NCI-H82 (cell line): ENCODE measurements around the gene ZBTB40.

Source experiments
- DNase-seq: peaks from one replicate; lab custom pipeline; 2025; lab: John Stamatoyannopoulos, UW

Gene ZBTB40

GRCh38 chr1:22503721-22504410 lies 52.2 kb downstream of the ZBTB40 start:
- DNase-seq = no peak

DNA sequence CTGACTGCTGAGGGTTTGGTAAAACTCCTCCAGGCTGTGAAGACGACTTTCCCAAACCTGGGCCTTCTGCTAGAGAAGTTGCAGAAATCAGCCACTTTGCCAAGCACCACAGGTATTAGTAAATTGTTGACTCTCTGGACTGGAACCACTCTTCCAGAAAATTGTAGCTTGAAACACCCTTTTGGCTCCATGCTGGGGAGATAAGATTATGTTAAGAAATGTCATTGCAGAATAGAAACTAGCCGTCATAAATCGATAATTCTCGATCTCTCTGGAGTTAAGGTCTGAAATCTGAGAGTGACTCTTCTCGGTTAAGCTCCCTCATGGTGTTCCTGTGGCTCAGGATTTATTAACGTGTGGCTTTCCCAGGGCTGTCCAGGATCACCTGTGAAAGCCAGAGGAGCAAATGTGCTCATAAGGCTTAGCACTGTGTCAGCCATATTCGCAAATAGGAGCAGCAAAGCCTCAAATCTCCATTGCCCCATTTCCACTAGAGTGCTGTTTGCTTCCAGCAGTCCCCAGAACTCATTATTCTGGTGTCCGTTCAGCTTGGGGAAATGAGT lies 54.6 kb downstream of the ZBTB40 start:
- no peak for DNase-seq

GRCh38 chr1:22507587-22507986 lies 55.9 kb downstream of the ZBTB40 start:
- peak; percentile 94 for DNase-seq

GRCh38 chr1:22508329-22508728 lies 56.7 kb downstream of the ZBTB40 start:
- no peak for DNase-seq

GRCh38 chr1:22508991-22509390 lies 57.3 kb downstream of the ZBTB40 start:
- DNase-seq = no peak

DNA sequence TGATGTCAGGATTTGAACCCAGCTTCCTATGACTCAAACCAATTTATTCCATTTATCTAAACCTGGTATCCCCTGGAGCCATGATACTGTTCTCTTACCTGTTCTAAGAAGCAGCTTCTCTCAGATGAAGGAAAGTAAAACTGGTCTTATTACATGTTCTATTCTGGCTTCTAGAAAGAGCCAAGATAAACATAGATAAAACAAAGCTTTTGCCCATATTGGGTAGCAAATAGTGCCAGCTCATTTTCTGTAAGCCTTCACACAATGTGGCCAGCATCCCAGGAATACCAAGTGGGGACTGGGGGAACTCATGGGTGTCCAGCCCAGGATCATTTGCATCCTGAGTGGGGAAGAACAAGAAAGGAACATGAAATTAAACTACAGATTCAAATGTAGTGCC lies 58.2 kb downstream of the ZBTB40 start:
- no peak for DNase-seq

DNA sequence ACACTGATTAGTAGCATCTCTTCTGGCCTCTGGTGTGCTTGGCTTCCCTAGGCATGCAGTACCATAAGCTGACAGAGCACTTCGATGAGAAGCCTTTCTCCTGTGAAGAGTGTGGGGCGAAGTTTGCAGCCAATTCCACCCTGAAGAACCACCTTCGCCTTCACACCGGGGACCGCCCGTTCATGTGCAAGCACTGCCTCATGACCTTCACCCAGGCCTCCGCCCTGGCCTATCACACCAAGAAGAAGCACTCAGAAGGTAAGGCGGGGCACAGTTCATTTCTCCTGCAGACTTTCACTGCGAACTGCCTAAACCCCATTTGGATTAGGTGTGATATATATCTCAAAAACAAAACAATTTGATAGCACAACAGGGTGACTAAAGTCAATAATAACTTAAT lies 61.2 kb downstream of the ZBTB40 start:
- no peak for DNase-seq

DNA sequence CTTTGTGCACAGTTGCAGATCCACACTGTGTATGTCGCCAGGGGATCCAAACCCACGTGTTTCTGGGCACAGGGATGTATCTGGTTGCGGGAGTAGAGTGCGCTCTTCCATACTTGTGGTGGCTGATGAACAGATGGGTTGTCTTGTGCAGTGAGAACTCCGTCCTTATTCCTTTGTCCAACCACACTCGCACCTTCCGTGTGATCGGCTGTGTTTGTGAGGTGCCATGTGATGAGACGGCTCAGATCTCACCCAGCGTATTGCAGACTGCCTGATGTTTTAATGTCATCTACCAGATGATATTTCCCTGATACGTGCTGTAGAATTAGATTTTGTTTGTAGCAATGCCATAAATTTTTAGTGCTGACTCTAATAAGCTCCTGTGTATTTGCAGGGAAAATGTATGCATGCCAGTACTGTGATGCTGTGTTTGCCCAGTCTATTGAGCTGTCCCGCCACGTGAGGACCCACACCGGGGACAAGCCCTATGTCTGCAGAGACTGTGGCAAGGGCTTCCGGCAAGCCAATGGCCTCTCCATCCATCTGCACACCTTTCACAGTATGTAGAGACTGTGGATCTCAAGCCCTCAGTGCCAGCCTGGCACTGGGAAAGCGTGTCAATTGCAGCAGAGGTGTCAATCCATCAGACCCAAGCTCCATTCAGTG lies 65.4 kb downstream of the ZBTB40 start:
- DNase-seq = no peak

DNA sequence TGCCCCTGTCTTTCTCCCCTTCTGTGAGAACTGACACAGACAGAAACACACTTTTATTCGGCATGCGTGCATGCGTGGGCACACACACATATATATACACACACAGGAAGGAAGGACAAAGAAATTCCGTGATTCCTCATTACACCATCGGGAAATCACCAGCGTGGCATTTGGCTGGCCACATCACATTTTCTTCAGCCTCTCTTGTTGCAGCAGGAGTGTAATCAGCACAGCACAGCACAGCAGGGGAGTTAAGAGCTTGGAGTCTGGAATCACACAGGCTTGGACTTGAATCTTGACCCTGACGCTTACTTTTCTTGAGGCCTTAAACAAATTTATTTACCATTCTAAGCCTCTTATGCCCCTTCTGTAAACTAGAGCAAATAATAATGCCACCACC lies 66.3 kb downstream of the ZBTB40 start:
- no peak for DNase-seq

- no peak for DNase-seq
Observed at GRCh38 chr1:22518379-22518778, 66.7 kb downstream of the ZBTB40 start.

GRCh38 chr1:22520871-22521270 lies 69.2 kb downstream of the ZBTB40 start:
- DNase-seq = no peak

GRCh38 chr1:22521692-22522091 lies 70.0 kb downstream of the ZBTB40 start:
- DNase-seq = no peak

DNA sequence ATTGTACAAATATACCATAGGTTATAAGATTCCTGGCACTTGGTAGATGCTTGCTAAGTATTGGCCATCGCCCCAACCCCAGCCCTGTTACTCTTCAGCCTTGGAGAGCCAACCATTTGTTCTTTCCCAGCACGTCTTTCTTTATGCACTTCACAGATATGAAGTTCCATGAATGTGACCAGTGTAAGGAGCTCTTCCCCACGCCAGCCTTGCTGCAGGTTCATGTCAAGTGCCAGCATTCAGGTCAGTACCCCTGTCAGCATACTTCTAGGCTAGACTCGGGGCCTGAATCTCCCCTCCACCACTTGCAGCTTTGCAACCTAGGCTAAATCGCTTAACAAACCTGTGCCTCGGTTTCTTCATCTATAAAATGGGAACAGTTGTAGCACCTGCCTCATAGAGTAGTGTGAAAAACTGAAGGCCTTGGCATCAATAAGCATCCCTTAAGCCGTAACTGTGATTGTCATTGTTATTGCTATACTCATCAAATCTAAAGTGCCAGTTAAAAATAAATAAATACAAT lies 70.6 kb downstream of the ZBTB40 start:
- no peak for DNase-seq

GRCh38 chr1:22524481-22524880 lies 72.8 kb downstream of the ZBTB40 start:
- no peak for DNase-seq

- DNase-seq = no peak
Observed at GRCh38 chr1:22525211-22525610, 73.6 kb downstream of the ZBTB40 start.

DNA sequence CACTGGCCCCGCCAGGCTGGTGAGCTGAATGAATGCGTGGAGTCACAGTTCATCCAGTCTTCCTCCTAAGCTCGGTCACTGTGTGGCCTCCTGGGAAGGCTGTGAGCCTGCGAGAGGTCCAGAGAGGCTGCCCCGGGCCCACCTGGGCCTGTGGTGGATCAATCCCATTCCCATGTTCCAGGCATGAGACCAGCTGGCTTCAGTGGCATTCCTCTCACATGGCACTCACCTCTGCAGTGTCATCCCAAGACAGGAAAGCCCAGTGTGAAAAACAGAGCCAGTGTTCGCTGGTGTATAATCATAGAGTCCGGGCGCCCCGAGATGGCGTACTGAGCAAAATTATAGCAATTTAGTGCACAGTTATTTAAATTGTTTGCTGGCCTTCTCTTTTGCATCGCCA lies 74.0 kb downstream of the ZBTB40 start:
- no peak for DNase-seq

GRCh38 chr1:22526098-22526497 lies 74.4 kb downstream of the ZBTB40 start:
- no peak for DNase-seq

DNA sequence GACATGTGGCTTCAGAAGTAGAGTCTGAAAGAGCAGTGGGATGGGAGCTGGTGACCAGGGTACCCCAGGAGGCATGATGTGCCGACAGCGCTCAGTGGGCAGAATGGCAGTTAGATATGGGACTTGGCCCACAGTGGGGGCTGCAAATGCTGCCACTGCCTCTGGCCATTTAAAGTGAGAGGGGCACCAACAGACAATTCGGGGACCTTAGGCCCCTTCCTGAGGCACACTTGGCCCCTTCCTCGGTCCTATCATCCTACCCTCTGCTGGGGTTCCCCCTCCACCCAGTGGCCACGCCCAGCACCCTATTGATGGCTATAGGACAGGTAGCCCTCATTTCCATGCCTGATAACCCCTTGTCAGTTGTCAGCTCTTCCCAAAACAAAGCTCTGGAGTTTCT lies 75.0 kb downstream of the ZBTB40 start:
- no peak for DNase-seq

DNA sequence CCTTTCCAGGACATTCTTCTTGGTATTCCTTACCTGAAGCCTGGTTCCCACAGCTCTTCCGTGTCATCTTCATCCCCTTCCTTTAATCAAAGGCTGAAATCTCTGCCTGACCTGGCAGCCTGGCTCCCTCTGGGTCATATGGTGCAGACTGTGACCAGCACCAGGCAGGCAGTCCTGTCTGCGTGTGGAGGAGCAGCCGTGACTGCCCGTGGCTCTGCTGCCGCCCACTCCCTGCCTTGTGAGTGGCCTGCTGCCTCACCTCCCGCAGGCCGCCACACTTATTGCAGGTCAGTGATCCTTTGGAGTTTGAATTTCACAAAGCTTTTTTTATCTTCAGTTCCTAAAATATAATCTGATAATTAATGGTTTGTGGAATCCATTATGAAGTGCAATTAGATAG lies 75.5 kb downstream of the ZBTB40 start:
- DNase-seq = no peak

GRCh38 chr1:22527555-22528296 lies 76.1 kb downstream of the ZBTB40 start:
- DNase-seq = peak; percentile 63

DNA sequence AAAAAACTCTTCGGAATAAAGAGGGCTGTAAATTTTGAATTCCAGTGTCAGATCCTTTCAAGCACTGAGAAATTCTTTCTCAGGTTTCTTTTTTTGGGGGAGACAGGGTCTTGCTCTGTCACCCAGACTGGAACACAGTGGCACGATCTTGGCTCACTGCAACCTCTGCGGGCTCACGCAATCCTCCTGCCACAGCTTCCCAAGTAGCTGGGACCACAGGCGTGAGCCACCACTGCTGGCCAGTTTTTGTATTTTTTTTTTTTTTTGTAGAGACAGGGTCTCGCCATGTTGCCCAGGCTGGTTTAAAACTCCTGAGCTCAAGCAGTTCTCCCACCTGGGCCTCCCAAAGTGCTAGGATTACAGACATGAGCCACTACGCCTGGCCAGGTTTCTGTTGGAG lies 76.8 kb downstream of the ZBTB40 start:
- no peak for DNase-seq

DNA sequence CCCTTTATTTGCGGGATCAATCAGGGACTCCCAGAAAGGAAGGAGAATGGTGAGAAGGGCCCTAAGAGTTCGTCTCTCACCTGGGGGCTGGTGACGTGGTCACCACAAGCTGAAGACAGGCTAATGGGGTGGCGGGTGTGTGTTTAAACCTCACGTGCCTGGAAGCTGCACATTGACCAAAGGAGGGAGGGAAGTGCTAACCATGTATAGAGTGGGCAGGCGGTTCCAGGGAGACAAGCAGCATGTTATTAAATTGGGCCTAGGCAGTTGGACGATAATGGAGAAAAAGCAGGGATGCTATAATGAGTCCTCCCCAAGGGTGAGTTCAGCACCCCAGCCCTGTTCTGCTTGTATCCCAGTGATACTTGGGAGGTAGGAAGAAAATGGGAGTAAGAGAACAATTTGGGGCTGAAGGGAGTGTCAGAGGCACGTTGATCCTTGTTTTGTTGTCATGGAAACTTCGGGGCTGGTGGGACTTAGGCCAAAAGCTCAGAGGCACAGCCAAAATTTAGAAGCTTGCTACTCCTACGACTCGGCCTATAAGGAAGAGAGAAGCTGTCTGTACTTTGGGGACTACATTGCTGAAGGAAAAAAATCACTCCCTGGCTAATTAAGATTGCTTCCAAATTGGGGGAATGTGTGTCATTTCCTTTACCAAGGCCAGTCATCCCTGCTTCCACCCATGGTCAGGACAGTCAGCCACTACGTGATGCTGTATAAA lies 78.4 kb downstream of the ZBTB40 start:
- peak; percentile 18 for DNase-seq
